ENCODE data around the gene LIMS1. TPM values are rescaled to one million over a fixed set of nuclear protein-coding genes. Genes with fewer than 3 reads are reported as not detected.
"Not testable (repeated sequence)": the region's sequence is repeated elsewhere in the genome, so short reads cannot be mapped to it uniquely, and the experiment has no call there.

LIMS1 gene
- total RNA-seq, 2 donors from 2014 or later = 82.9 to 90.4 TPM

DNA sequence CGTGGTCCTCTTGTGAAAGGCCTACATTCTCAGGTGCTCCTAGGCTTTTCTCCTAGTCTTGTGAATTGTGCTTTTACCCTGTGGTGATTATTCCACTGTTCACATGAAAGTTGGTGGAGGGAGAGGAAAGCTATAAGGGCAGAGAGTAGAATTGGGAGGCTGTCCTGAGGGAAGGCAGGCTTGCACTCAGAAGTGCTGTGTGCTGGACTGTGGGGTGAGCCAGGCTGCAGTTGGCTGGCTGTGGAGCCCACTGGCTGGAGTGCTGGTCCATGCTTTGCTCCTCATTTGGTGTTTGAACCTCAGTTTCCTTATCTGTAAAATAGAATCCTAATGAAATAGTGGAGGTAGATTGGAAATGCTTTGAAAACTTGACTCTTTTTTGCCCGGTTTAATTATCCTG is 21.3 kb downstream of the LIMS1 start:
- no peak for DNase-seq (ENCODE audit: low spot score)
- intact Hi-C loops (cut with DNase I) = no loop called here
- Histone ChIP-seq H3K9me3 (no peaks in the 10 kb centered on the region), H3K27ac (no peak overlapping the region), H3K4me1 (replicated peaks) (no peaks in the 10 kb centered on the region), H3K4me3 (no peak overlapping the region), H3K36me3 (no peaks in the 10 kb centered on the region), H3K27me3 (replicated peaks; ENCODE audit: insufficient read depth) (no peaks in the 10 kb centered on the region)
- no peak for TF ChIP-seq POLR2AphosphoS5 (IDR thresholded peaks at IDR 0.05)
- TF ChIP-seq POLR2A (IDR thresholded peaks at IDR 0.05) = no peak
- TF ChIP-seq, protein P1, sequence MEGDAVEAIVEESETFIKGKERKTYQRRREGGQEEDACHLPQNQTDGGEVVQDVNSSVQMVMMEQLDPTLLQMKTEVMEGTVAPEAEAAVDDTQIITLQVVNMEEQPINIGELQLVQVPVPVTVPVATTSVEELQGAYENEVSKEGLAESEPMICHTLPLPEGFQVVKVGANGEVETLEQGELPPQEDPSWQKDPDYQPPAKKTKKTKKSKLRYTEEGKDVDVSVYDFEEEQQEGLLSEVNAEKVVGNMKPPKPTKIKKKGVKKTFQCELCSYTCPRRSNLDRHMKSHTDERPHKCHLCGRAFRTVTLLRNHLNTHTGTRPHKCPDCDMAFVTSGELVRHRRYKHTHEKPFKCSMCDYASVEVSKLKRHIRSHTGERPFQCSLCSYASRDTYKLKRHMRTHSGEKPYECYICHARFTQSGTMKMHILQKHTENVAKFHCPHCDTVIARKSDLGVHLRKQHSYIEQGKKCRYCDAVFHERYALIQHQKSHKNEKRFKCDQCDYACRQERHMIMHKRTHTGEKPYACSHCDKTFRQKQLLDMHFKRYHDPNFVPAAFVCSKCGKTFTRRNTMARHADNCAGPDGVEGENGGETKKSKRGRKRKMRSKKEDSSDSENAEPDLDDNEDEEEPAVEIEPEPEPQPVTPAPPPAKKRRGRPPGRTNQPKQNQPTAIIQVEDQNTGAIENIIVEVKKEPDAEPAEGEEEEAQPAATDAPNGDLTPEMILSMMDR (IDR thresholded peaks at IDR 0.05) = no peak
- WGBS = 98% methylated on average over 2 of the region's 2 CpGs

DNA sequence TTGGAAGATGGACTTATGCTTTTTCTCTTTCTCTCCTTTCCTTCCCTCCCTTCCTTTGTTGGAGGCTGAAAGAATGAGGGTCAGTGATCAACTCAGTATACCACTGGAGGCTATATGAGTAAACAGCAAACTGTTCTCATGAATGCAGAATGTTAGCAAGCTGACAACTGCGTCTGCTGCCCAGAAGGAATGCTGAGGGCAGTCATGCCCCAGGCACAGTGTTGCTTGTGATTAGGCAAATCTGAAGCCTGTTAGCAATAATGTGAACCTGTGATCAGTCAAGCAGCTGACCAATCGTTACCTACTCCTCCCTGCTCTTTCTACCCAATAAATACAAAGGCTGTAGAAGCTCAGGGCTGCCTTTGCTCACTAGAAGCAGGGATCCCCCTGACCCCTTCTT is 22.3 kb downstream of the LIMS1 start:
- H3K4me1 ChIP-seq (replicated peaks); H3K9me3 ChIP-seq; H3K4me3 ChIP-seq; DNase-seq (ENCODE audit: low spot score); H3K27ac ChIP-seq; intact Hi-C loops (cut with DNase I); H3K27me3 ChIP-seq (replicated peaks; ENCODE audit: insufficient read depth); H3K36me3 ChIP-seq: not testable (repeated sequence)
- WGBS = 75% methylated on average over 2 of the region's 2 CpGs

DNA sequence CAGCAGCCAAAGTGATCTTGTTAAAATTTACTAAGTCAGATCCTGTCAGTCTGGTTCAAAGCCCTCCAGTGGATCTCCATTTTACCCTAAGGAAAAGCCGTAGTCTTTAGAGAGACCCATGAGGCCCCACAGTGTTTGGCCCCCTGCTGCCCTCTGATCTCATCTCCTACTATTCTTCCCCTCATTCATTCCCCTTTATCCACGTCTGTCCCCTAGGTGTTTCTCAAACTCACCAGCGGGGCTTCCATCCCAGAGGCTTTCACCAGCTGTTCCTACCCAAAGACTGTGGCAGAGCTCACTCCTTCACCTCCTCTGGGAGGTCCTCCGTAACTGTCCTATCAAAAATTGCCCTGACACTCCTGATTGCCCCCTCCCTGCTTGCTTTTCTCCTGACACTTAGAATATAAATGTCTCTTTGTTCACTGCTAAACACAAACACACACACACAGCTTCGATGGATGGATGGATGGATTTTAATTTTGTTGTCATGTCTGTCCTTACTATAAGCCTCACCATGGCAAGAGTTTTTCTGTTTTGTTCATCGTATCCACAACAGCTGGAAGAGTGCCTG is 26.1 kb downstream of the LIMS1 start:
- H3K9me3 ChIP-seq = no peaks in the 10 kb centered on the region
- H3K36me3 ChIP-seq = no peaks in the 10 kb centered on the region
- H3K4me3 ChIP-seq = no peak overlapping the region
- WGBS = 73% methylated on average over 6 of the region's 6 CpGs
- no peak for TF ChIP-seq POLR2AphosphoS5 (IDR thresholded peaks at IDR 0.05)
- TF ChIP-seq POLR2A (IDR thresholded peaks at IDR 0.05) = no peak
- TF ChIP-seq, protein P1 (IDR thresholded peaks at IDR 0.05) = no peak
- no peaks in the 10 kb centered on the region for H3K27me3 ChIP-seq (replicated peaks; ENCODE audit: insufficient read depth)
- H3K4me1 ChIP-seq (replicated peaks) = no peaks in the 10 kb centered on the region
- H3K27ac ChIP-seq = no peak overlapping the region
- intact Hi-C loops (cut with DNase I) = no loop called here
- no peak for DNase-seq (ENCODE audit: low spot score)

DNA sequence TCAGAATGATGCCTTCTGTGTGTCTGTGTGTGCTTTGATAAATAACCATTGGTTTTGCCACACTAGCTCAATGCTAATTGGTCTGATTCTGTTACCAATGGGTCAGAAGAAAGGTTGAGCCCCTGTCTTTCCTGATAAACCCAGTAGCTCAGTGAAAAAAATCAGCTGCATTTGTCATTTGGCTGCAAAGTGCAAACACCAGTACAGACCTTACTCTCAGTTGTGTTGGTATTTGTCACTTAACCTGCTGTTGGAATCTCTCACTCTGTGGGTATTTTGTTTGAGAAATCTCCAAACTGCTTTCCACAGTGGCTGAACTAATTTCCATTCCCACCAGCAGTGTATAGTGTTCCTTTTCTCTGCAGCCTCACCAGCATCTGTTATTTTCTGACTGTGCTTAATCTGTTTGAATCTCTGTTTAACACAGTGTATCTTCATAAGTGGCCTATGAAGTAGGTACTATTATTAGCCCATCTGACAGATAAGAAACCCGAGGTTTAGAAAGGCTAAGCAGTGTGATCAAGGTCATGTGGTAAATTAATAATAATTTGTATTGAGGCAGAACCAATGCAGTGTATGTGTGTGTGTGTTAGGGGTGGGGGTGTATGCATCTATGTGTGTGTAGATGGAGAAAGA is 26.7 kb downstream of the LIMS1 start:
- no peak overlapping the region for H3K4me3 ChIP-seq
- WGBS = 37% methylated on average over 1 of the region's 1 CpG
- no peaks in the 10 kb centered on the region for H3K9me3 ChIP-seq
- H3K27ac ChIP-seq = no peak overlapping the region
- intact Hi-C loops (cut with DNase I) = no loop called here
- DNase-seq (ENCODE audit: low spot score) = no peak
- TF ChIP-seq, protein P1 (IDR thresholded peaks at IDR 0.05) = no peak
- TF ChIP-seq POLR2AphosphoS5 (IDR thresholded peaks at IDR 0.05) = no peak
- no peak for TF ChIP-seq POLR2A (IDR thresholded peaks at IDR 0.05)
- H3K4me1 ChIP-seq (replicated peaks) = no peaks in the 10 kb centered on the region
- no peaks in the 10 kb centered on the region for H3K36me3 ChIP-seq
- no peaks in the 10 kb centered on the region for H3K27me3 ChIP-seq (replicated peaks; ENCODE audit: insufficient read depth)

DNA sequence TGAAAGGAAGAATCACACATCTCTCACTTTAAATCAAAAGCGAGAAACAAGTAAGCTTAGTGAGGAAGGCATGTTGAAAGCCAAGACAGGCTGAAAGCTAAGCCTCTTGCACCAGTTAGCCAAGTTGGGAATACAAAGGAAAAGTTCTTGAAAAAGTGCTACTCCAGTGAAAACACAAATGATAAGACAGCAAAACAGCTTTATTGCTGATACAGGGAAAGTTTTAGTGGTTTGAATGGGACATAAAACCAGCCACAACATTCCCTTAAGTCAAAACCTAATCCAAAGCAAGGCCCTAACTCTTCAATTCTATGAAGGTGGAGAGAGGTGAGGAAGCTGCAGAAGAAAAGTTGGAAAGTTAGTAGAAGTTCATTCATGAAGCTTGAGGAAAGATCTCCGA is 28.0 kb downstream of the LIMS1 start:
- Histone ChIP-seq H3K36me3 (no peaks in the 10 kb centered on the region), H3K27me3 (replicated peaks; ENCODE audit: insufficient read depth) (no peaks in the 10 kb centered on the region), H3K4me3 (no peak overlapping the region), H3K27ac (no peak overlapping the region), H3K9me3 (no peaks in the 10 kb centered on the region), H3K4me1 (replicated peaks) (no peaks in the 10 kb centered on the region)
- intact Hi-C loops (cut with DNase I) = no loop called here
- TF ChIP-seq, protein P1 (IDR thresholded peaks at IDR 0.05) = no peak
- TF ChIP-seq POLR2AphosphoS5 (IDR thresholded peaks at IDR 0.05) (no peak), POLR2A (IDR thresholded peaks at IDR 0.05) (no peak)
- WGBS = 93% methylated on average over 2 of the region's 2 CpGs
- DNase-seq (ENCODE audit: low spot score) = no peak

All from prostate gland (tissue), 2 donors.